NB4 (cell line): Measurements from ENCODE around the gene PLS3.

Source experiments
- DNase-seq: peaks from one replicate; pipeline ENCODE4 v3.0.0; 2010; ENCODE audit warnings: low read depth
- H3K4me3 ChIP-seq: one replicate; pipeline ENCODE4 v1.5.1; 2011; ENCODE audit warnings: mild to moderate bottlenecking, low read depth, low read length, moderate library complexity
- CTCF ChIP-seq: IDR thresholded peaks from one replicate; pipeline ENCODE4 v1.5.1; 2012; ENCODE audit warnings: low read depth, low read length
- MAX ChIP-seq: IDR thresholded peaks from 2 replicates; pipeline ENCODE4 v1.6.1; 2011; ENCODE audit warnings: low read depth, low read length
- MYC ChIP-seq: IDR thresholded peaks from 2 replicates; pipeline ENCODE4 v1.6.1; 2011; ENCODE audit warnings: low read depth, low read length
- POLR2A ChIP-seq: IDR thresholded peaks from 2 replicates; pipeline ENCODE4 v1.6.1; 2011; ENCODE audit warnings: mild to moderate bottlenecking; ENCODE audit not compliant: insufficient read length; ENCODE audit errors: extremely low read depth

Gene PLS3

GRCh38 chrX:115582616-115583495, 21.9 kb downstream of the PLS3 start:
- TF ChIP-seq MYC (no peak), CTCF (no peak), POLR2A (no peak), MAX (no peak)
- no peak overlapping the region for H3K4me3 ChIP-seq
- no peak for DNase-seq

- no peak overlapping the region for H3K4me3 ChIP-seq
- no peak for DNase-seq
- TF ChIP-seq MAX = no peak
- no peak for TF ChIP-seq CTCF
- no peak for TF ChIP-seq POLR2A
- no peak for TF ChIP-seq MYC
Observed at GRCh38 chrX:115583496-115584004, 22.6 kb downstream of the PLS3 start.

- DNase-seq = no peak
- H3K4me3 ChIP-seq = no peak overlapping the region
- TF ChIP-seq MAX = no peak
- no peak for TF ChIP-seq MYC
- TF ChIP-seq POLR2A = no peak
- no peak for TF ChIP-seq CTCF
Observed at GRCh38 chrX:115584696-115585095, 23.7 kb downstream of the PLS3 start.

- no peak for DNase-seq
- H3K4me3 ChIP-seq = no peak overlapping the region
- TF ChIP-seq CTCF (no peak), MYC (no peak), POLR2A (no peak), MAX (no peak)
Observed at GRCh38 chrX:115588179-115588578, 27.2 kb downstream of the PLS3 start.

GRCh38 chrX:115589419-115589818, 28.4 kb downstream of the PLS3 start:
- no peak for TF ChIP-seq MYC
- TF ChIP-seq POLR2A = no peak
- TF ChIP-seq MAX = no peak
- TF ChIP-seq CTCF = no peak
- no peak for DNase-seq
- no peak overlapping the region for H3K4me3 ChIP-seq
